Parathyroid adenoma (tissue), 2 donors: ENCODE results near the gene CT47C1.
"Not testable (repeated sequence)": the region's sequence is repeated elsewhere in the genome, so short reads cannot be mapped to it uniquely, and the experiment has no call there.

Experiments
- H2AFZ ChIP-seq: fragments of 300-600 bp; sonication (generic); one replicate; pipeline ENCODE4 v1.7.0; 2017; ENCODE audit warnings: antibody characterized with exemption, mild to moderate bottlenecking
- H3K27ac ChIP-seq: fragments of 300-600 bp; sonication (generic); one replicate; pipeline ENCODE4 v1.7.0; 2017
- H3K27me3 ChIP-seq: fragments of 300-600 bp; sonication (generic); one replicate; pipeline ENCODE4 v1.7.0; 2017; ENCODE audit warnings: low read length; ENCODE audit not compliant: control insufficient read depth, insufficient read depth
- H3K36me3 ChIP-seq: fragments of 300-600 bp; sonication (generic); one replicate; pipeline ENCODE4 v1.7.0; 2017; ENCODE audit warnings: low read length; ENCODE audit not compliant: control insufficient read depth, insufficient read depth
- H3K4me1 ChIP-seq: fragments of 300-600 bp; sonication (generic); one replicate; pipeline ENCODE4 v1.7.0; 2017; ENCODE audit warnings: control low read depth
- H3K4me2 ChIP-seq: fragments of 300-600 bp; sonication (generic); one replicate; pipeline ENCODE4 v1.7.0; 2017; ENCODE audit warnings: low read length
- H3K4me3 ChIP-seq: fragments of 300-600 bp; sonication (generic); one replicate; pipeline ENCODE4 v1.7.0; 2017; ENCODE audit warnings: low read depth, low read length
- H3K79me2 ChIP-seq: fragments of 300-600 bp; sonication (generic); one replicate; pipeline ENCODE4 v1.7.0; 2017; ENCODE audit warnings: control low read depth
- H3K9ac ChIP-seq: fragments of 300-600 bp; sonication (generic); one replicate; pipeline ENCODE4 v1.7.0; 2017; ENCODE audit warnings: mild to moderate bottlenecking
- H3K9me3 ChIP-seq: fragments of 300-600 bp; sonication (generic); one replicate; pipeline ENCODE4 v1.7.0; 2017; ENCODE audit warnings: low read length; ENCODE audit not compliant: control insufficient read depth
- CTCF ChIP-seq: fragments of 300-600 bp; sonication (generic); IDR thresholded peaks from one replicate; pipeline ENCODE4 v1.7.0; 2017; ENCODE audit warnings: antibody characterized with exemption, mild to moderate bottlenecking
- donor health status: primary hyperparathyroidism.

CT47C1 gene

GRCh38 chrX:119072744-119073143 lies at the start of gene CT47C1:
CT47C1 (plus strand) TSS chrX:119072993; CDS start chrX:119073226, 233 bp downstream.
- H3K36me3 ChIP-seq: no peaks in the 10 kb centered on the region
- no peaks in the 10 kb centered on the region for H3K79me2 ChIP-seq
- H3K27me3 ChIP-seq: no peaks in the 10 kb centered on the region
- no peak within 1 kb of the TSS for H2AFZ ChIP-seq
- no peak within 1 kb of the TSS for H3K9ac ChIP-seq
- no peak within 1 kb of the TSS for H3K4me2 ChIP-seq
- no peak for TF ChIP-seq CTCF
- H3K27ac ChIP-seq: no peak within 1 kb of the TSS
- no peak within 1 kb of the TSS for H3K4me3 ChIP-seq
- no peaks in the 10 kb centered on the region for H3K4me1 ChIP-seq
- H3K9me3 ChIP-seq: no peaks in the 10 kb centered on the region

GRCh38 chrX:119025900-119026299 lies 46.9 kb upstream of the CT47C1 start:
- Histone ChIP-seq H3K36me3 (no peaks in the 10 kb centered on the region), H3K4me3 (no peak overlapping the region), H3K4me2 (no peak overlapping the region), H3K27me3 (no peaks in the 10 kb centered on the region), H3K9me3 (no peaks in the 10 kb centered on the region), H2AFZ (no peak overlapping the region), H3K9ac (no peak overlapping the region), H3K4me1 (no peaks in the 10 kb centered on the region), H3K79me2 (no peaks in the 10 kb centered on the region), H3K27ac (no peak overlapping the region)
- TF ChIP-seq CTCF: no peak

GRCh38 chrX:119026344-119026743 lies 46.4 kb upstream of the CT47C1 start:
- not testable (repeated sequence) for H3K4me1 ChIP-seq, H3K27me3 ChIP-seq, H3K4me3 ChIP-seq, H3K9ac ChIP-seq, H2AFZ ChIP-seq, H3K27ac ChIP-seq, H3K36me3 ChIP-seq, H3K4me2 ChIP-seq, H3K9me3 ChIP-seq, H3K79me2 ChIP-seq

GRCh38 chrX:119027960-119028732 lies 44.6 kb upstream of the CT47C1 start:
- not testable (repeated sequence) for H3K4me2 ChIP-seq, H3K4me1 ChIP-seq, H3K79me2 ChIP-seq, H3K36me3 ChIP-seq, H2AFZ ChIP-seq, H3K27me3 ChIP-seq, H3K9me3 ChIP-seq, H3K4me3 ChIP-seq, H3K27ac ChIP-seq, H3K9ac ChIP-seq

GRCh38 chrX:119028733-119029330 lies 44.0 kb upstream of the CT47C1 start:
- Histone ChIP-seq H3K4me1 (no peaks in the 10 kb centered on the region), H3K9me3 (no peaks in the 10 kb centered on the region), H3K4me2 (no peak overlapping the region), H3K27me3 (no peaks in the 10 kb centered on the region), H3K79me2 (no peaks in the 10 kb centered on the region), H3K36me3 (no peaks in the 10 kb centered on the region), H3K4me3 (no peak overlapping the region), H3K9ac (no peak overlapping the region), H3K27ac (no peak overlapping the region), H2AFZ (no peak overlapping the region)
- no peak for TF ChIP-seq CTCF

- H3K4me2 ChIP-seq, H3K27ac ChIP-seq, H3K4me3 ChIP-seq, H3K9me3 ChIP-seq, H3K9ac ChIP-seq, H3K79me2 ChIP-seq, H3K36me3 ChIP-seq, H3K27me3 ChIP-seq, H3K4me1 ChIP-seq, H2AFZ ChIP-seq: not testable (repeated sequence)
These were observed 43.1 kb upstream of the CT47C1 start for GRCh38 chrX:119029656-119030055.
